ENCODE measurements around the gene TMEM175. TPM values are rescaled to one million over a fixed set of nuclear protein-coding genes. Genes with fewer than 3 reads are reported as not detected.
"Not testable (repeated sequence)": the region's sequence is repeated elsewhere in the genome, so short reads cannot be mapped to it uniquely, and the experiment has no call there.

The TMEM175 gene
- total RNA-seq, 1 donor from 2014 or later: 62.7 TPM

GRCh38 chr4:996997-997374 is 64.7 kb downstream of the TMEM175 start:
- Mint-ChIP-seq H3K27ac (ENCODE audit: unreplicated experiment) (no peak overlapping the region), H3K9me3 (ENCODE audit: unreplicated experiment) (peaks cover 6% of the 10 kb centered on the region), H3K4me3 (ENCODE audit: unreplicated experiment) (peak overlapping the region; percentile 49), H3K4me1 (ENCODE audit: low read depth, unreplicated experiment) (peaks cover 3% of the 10 kb centered on the region), H3K27me3 (ENCODE audit: unreplicated experiment) (peaks cover 14% of the 10 kb centered on the region), H3K36me3 (ENCODE audit: unreplicated experiment) (no peaks in the 10 kb centered on the region)
- no peak for DNase-seq
- TF ChIP-seq CTCF (IDR thresholded peaks at IDR 0.05; ENCODE audit: partially characterized antibody, unreplicated experiment): no peak

DNA sequence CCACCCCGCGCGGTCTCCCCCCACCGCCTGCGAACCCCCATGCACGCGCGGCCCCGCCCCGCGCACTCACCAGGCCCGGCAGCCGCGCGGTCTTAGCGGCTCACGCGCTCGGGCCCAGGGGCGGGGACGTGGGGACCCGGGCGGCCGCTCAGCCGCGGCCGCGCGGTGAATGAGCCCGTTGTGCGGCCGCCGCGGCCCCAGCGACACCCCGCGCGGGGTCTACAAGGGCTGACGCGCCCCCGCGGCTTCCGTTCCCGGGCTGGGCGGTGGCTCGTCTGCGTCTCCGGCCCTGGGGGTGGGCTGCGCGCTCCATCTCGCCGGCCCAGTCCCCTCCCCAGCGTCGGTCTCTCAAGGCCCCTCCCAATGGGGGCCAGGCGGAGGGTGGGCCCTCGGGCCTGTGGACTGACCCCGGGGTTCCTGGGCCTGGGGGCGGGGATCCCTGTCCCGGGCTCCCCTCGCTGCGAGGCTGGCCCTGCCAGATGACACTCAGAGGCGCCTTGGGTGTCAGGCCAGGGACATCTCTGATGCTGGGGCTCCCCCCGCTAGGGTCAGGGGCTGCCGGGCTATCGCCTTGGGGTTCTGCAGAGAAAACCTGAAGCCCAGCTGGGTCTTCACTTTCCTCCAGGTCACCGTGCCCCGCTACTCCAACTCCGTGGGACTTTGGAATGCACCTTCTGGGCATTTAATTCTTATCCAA is 65.3 kb downstream of the TMEM175 start:
- peaks cover 14% of the 10 kb centered on the region for H3K27me3 Mint-ChIP-seq (ENCODE audit: unreplicated experiment)
- H3K27ac Mint-ChIP-seq (ENCODE audit: unreplicated experiment): no peak overlapping the region
- no peak for DNase-seq
- H3K4me3 Mint-ChIP-seq (ENCODE audit: unreplicated experiment): peak overlapping the region; percentile 46
- peaks cover 3% of the 10 kb centered on the region for H3K4me1 Mint-ChIP-seq (ENCODE audit: low read depth, unreplicated experiment)
- TF ChIP-seq CTCF (IDR thresholded peaks at IDR 0.05; ENCODE audit: partially characterized antibody, unreplicated experiment): no peak
- H3K9me3 Mint-ChIP-seq (ENCODE audit: unreplicated experiment): peaks cover 6% of the 10 kb centered on the region
- no peaks in the 10 kb centered on the region for H3K36me3 Mint-ChIP-seq (ENCODE audit: unreplicated experiment)

GRCh38 chr4:998096-998691 is 65.9 kb downstream of the TMEM175 start:
- Mint-ChIP-seq H3K27ac (ENCODE audit: unreplicated experiment) (peak overlapping the region; percentile 9), H3K27me3 (ENCODE audit: unreplicated experiment) (peaks cover 14% of the 10 kb centered on the region), H3K36me3 (ENCODE audit: unreplicated experiment) (no peaks in the 10 kb centered on the region), H3K4me1 (ENCODE audit: low read depth, unreplicated experiment) (peaks cover 3% of the 10 kb centered on the region), H3K9me3 (ENCODE audit: unreplicated experiment) (peaks cover 6% of the 10 kb centered on the region), H3K4me3 (ENCODE audit: unreplicated experiment) (peak overlapping the region; percentile 46)
- DNase-seq: no peak
- TF ChIP-seq CTCF (IDR thresholded peaks at IDR 0.05; ENCODE audit: partially characterized antibody, unreplicated experiment): no peak

DNA sequence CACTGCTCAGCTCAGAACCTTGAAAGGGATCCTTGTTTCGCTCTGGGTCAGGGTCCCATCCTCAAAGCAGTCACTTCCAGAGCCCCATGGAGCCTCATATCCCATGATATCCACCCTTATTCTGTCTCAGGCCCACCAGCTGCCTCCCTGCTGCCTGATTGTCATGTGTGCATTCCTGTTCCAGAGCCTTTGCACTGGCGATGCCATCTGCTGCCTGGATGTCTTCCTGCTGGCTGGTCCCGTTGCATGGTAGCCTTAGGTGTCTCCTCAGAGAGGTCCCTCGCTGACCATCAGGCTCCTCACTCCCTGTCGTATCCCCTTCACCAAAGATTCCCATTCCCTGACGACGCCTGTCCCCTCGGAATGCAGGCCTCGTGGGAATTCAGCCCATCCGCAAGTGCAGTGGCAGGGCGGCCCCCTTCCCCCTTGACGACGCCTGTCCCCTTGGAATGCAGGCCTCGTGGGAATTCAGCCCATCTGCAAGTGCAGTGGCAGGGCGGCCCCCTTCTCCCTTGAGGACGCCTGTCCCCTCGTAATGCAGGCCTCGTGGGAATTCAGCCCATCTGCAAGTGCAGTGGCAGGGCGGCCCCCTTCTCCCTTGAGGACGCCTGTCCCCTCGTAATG is 67.1 kb downstream of the TMEM175 start:
- DNase-seq; H3K4me1 Mint-ChIP-seq (ENCODE audit: low read depth, unreplicated experiment); H3K36me3 Mint-ChIP-seq (ENCODE audit: unreplicated experiment); H3K9me3 Mint-ChIP-seq (ENCODE audit: unreplicated experiment): not testable (repeated sequence)
- Mint-ChIP-seq H3K27me3 (ENCODE audit: unreplicated experiment) (peaks cover 12% of the 10 kb centered on the region), H3K4me3 (ENCODE audit: unreplicated experiment) (peak overlapping the region; percentile 42), H3K27ac (ENCODE audit: unreplicated experiment) (peak overlapping the region; percentile 73)

- H3K27ac Mint-ChIP-seq (ENCODE audit: unreplicated experiment): no peak overlapping the region
- TF ChIP-seq CTCF (IDR thresholded peaks at IDR 0.05; ENCODE audit: partially characterized antibody, unreplicated experiment): no peak
- no peaks in the 10 kb centered on the region for H3K36me3 Mint-ChIP-seq (ENCODE audit: unreplicated experiment)
- peaks cover 12% of the 10 kb centered on the region for H3K27me3 Mint-ChIP-seq (ENCODE audit: unreplicated experiment)
- no peak overlapping the region for H3K4me3 Mint-ChIP-seq (ENCODE audit: unreplicated experiment)
- H3K9me3 Mint-ChIP-seq (ENCODE audit: unreplicated experiment): peaks cover 6% of the 10 kb centered on the region
- no peak for DNase-seq
- H3K4me1 Mint-ChIP-seq (ENCODE audit: low read depth, unreplicated experiment): peaks cover 3% of the 10 kb centered on the region
Observed at GRCh38 chr4:999882-1000425, 67.7 kb downstream of the TMEM175 start.
